Breast epithelium (tissue), 3 donors: ENCODE data around the gene ATPAF2.

Experiments used
- CTCF ChIP-seq, 3 donors: fragments of 450-650 bp; IDR thresholded peaks; one replicate each; pipeline ENCODE4 v1.5.1; 2016 to 2017; ENCODE audit warnings: antibody characterized with exemption in 3 of 3, mild to moderate bottlenecking in 3 of 3, moderate library complexity in 3 of 3
- POLR2A ChIP-seq: fragments of 450-650 bp; IDR thresholded peaks from one replicate; pipeline ENCODE4 v1.6.1; 2016; ENCODE audit warnings: antibody characterized with exemption, mild to moderate bottlenecking, moderate library complexity
- POLR2AphosphoS5 ChIP-seq, 3 donors: sonication (generic); formaldehyde crosslinking; IDR thresholded peaks; one replicate each; pipeline ENCODE4 v1.6.1; 2017; ENCODE audit warnings: antibody characterized with exemption in 3 of 3

GRCh38 chr17:18006495-18007239, 32.3 kb downstream of the ATPAF2 start:
- no peak for TF ChIP-seq CTCF (IDR thresholded peaks at IDR 0.05)
- no peak for TF ChIP-seq POLR2A
- no peak for TF ChIP-seq POLR2AphosphoS5 (IDR thresholded peaks at IDR 0.05)
